ENCODE results near the gene APPL2.

The APPL2 gene
- 24.4 to 98.9 (median 49.1) reads per million in 9 experiments for total RNA-seq

- peak within 1 kb of the TSS; percentile 85 to 90 for H3K27ac Mint-ChIP-seq
- peaks cover 30 to 48% of the 10 kb centered on the region in 2 donors for H3K4me1 Mint-ChIP-seq (ENCODE audit: low read depth in 2 of 2)
- no peaks in the 10 kb centered on the region for H3K27me3 Mint-ChIP-seq
- DNase-seq (peak; percentile 65 to 67 (median 66)), ATAC-seq (replicated peaks) (peak; percentile 87)
- H3K9me3 Mint-ChIP-seq = no peaks in the 10 kb centered on the region
- H3K4me3 Mint-ChIP-seq = peak within 1 kb of the TSS; percentile 76 to 86
- H3K36me3 Mint-ChIP-seq (ENCODE audit: insufficient read depth) = peaks cover 9% of the 10 kb centered on the region
Observed at GRCh38 chr12:105235732-105236476, at the start of gene APPL2. APPL2 (minus strand) TSS chr12:105236174; CDS start chr12:105236012, 162 bp downstream.

- Mint-ChIP-seq H3K4me1 (ENCODE audit: low read depth in 2 of 2) (no peaks in the 10 kb centered on the region), H3K36me3 (ENCODE audit: insufficient read depth) (no peaks in the 10 kb centered on the region), H3K4me3 (no peak overlapping the region), H3K9me3 (no peaks in the 10 kb centered on the region), H3K27me3 (peaks cover 11 to 16% of the 10 kb centered on the region in 2 donors), H3K27ac (no peak overlapping the region)
- ATAC-seq (replicated peaks) (no peak), DNase-seq (no peak)
Observed at GRCh38 chr12:105285378-105285777, 49.4 kb upstream of the APPL2 start.

DNA sequence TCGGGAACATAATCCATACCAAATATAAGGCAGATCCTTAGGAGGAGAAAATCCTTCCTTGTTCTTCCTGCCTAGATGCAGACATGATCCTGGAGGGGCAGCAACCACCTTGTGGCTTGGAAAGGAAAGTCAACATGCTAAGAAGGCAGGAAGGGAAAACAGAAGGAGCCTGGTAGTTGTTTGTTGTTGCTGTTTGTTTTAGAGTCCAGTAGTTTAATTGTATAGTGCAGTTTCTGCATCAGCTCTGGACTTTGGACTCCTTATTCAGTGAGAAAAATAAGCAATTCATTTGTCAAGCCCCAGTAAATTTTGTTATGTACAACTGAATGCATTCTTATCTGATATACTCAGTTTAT lies 45.7 kb upstream of the APPL2 start:
- Mint-ChIP-seq H3K4me3 (no peak overlapping the region), H3K27me3 (peaks cover 11 to 16% of the 10 kb centered on the region in 2 donors), H3K36me3 (ENCODE audit: insufficient read depth) (no peaks in the 10 kb centered on the region), H3K4me1 (ENCODE audit: low read depth in 2 of 2) (peaks cover 1 to 5% of the 10 kb centered on the region in 2 donors), H3K27ac (no peak overlapping the region), H3K9me3 (no peaks in the 10 kb centered on the region)
- ATAC-seq (replicated peaks) (no peak), DNase-seq (no peak)

- Mint-ChIP-seq H3K4me3 (no peak overlapping the region), H3K4me1 (ENCODE audit: low read depth in 2 of 2) (peaks cover 1 to 5% of the 10 kb centered on the region in 2 donors), H3K36me3 (ENCODE audit: insufficient read depth) (no peaks in the 10 kb centered on the region), H3K9me3 (no peaks in the 10 kb centered on the region), H3K27me3 (peaks cover 8 to 16% of the 10 kb centered on the region in 2 donors), H3K27ac (no peak overlapping the region)
- DNase-seq (no peak), ATAC-seq (replicated peaks) (no peak)
Observed at GRCh38 chr12:105280966-105281693, 45.2 kb upstream of the APPL2 start.

DNA sequence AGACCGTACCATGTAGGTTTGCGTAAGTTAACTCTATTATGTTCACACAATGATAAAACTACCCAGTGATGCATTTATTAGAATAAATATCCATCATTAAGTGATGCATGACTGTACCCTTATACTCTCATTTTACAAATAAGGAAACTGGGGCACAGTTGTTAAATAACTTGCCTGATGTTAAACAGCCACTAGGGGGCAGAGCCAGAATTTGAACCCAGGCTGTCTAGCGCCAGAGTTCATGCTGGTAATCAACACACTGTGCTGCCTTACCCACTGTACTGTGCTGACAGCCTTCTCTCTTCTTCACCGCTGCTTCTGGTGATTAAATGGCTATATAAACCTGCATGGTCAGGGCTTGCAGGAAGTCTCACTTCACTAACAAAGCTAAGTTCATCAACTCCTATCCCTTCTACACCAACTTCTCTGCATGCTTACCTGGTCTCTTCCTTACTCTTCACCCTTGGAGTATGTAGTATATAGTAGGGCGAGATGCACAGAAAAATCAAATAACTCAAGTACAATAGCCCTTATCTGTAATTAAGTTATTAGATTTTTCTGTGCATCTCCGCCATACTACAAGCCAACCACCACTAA lies 43.6 kb upstream of the APPL2 start:
- DNase-seq = peak; percentile 38 to 52 (median 40)
- H3K4me1 Mint-ChIP-seq (ENCODE audit: low read depth in 2 of 2) = peaks cover 1 to 5% of the 10 kb centered on the region in 2 donors
- no peak overlapping the region for H3K27ac Mint-ChIP-seq
- peaks cover 0 to 14% of the 10 kb centered on the region in 2 donors for H3K27me3 Mint-ChIP-seq
- H3K9me3 Mint-ChIP-seq = no peaks in the 10 kb centered on the region
- ATAC-seq (replicated peaks) = peak; percentile 69
- no peaks in the 10 kb centered on the region for H3K36me3 Mint-ChIP-seq (ENCODE audit: insufficient read depth)
- no peak overlapping the region for H3K4me3 Mint-ChIP-seq

DNA sequence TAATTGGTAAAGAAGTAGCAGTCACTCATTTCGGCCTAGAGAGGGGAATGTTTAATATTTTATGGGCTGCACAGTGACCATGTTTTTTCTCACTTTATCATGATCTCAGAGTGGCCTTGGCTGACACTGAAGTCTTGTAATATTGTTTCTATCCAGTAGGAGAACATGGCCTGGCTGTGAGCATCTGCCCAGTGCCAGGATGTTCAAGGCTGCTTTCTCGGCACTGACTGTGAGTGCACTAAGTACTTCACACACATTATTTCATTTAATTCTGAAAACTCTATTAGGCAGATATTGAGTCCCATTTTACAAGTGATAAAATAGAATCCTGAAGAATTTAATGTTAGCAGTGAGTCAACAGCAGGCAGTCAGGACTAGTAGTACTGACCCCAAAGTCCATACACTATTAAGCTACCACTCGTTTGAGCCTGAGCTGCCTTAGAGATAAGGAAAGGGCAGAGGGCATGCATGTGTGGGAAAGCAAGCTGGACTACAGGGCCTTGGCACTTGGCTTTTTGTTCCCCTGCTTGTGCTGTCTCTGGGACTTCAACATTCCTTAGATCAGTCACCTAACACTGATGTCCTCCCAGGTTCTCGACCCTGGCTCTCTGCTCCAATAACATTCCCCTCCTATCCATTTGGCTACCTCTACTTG lies 42.2 kb upstream of the APPL2 start:
- DNase-seq (no peak), ATAC-seq (replicated peaks) (no peak)
- Mint-ChIP-seq H3K9me3 (no peaks in the 10 kb centered on the region), H3K27me3 (peaks cover 0 to under 1% of the 10 kb centered on the region in 2 donors), H3K4me1 (ENCODE audit: low read depth in 2 of 2) (peaks cover 1 to 5% of the 10 kb centered on the region in 2 donors), H3K36me3 (ENCODE audit: insufficient read depth) (no peaks in the 10 kb centered on the region), H3K27ac (no peak overlapping the region), H3K4me3 (no peak overlapping the region)

DNA sequence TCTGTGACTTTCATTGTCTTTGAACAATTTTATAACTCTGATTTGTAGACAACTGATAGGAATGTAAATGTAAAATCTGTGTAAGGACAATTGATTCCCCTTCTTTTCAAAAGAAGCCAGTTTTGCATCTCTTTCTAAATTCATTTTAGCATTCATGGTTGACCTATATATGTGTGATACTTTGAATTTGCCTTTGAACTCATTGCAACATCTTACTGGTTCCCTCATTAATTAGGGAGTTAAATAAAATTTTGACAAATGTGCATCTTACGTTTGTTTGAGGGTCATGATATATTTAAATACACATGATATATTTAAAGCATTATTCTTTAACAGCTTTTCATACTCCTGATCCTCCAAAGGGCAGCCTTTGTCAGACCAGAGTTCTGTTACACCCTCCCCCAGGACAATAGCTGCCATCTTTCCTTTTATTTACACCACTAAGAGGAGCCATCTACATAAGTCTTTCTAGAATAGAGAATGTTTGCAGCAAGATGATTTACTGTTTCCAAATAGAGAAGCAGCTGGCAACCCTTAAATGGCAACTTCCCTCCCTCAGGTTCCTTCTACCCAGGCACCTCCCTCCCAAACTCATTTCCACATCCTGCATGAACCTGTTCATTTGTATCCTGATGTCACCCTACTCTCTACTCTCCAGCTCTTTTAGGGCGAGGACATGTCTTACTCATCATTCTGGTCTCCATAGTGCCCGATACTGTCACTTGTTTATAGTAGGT lies 40.2 kb upstream of the APPL2 start:
- Mint-ChIP-seq H3K4me1 (ENCODE audit: low read depth in 2 of 2) (peaks cover 1 to 7% of the 10 kb centered on the region in 2 donors), H3K36me3 (ENCODE audit: insufficient read depth) (no peaks in the 10 kb centered on the region), H3K27ac (no peak overlapping the region), H3K27me3 (no peaks in the 10 kb centered on the region), H3K9me3 (no peaks in the 10 kb centered on the region), H3K4me3 (no peak overlapping the region)
- no peak for ATAC-seq (replicated peaks)
- DNase-seq = no peak

- no peaks in the 10 kb centered on the region for H3K9me3 Mint-ChIP-seq
- no peak overlapping the region for H3K4me3 Mint-ChIP-seq
- H3K4me1 Mint-ChIP-seq (ENCODE audit: low read depth in 2 of 2) = peaks cover under 1 to 5% of the 10 kb centered on the region in 2 donors
- no peak overlapping the region for H3K27ac Mint-ChIP-seq
- ATAC-seq (replicated peaks) (no peak), DNase-seq (no peak)
- H3K27me3 Mint-ChIP-seq = no peaks in the 10 kb centered on the region
- H3K36me3 Mint-ChIP-seq (ENCODE audit: insufficient read depth) = no peaks in the 10 kb centered on the region
Observed at GRCh38 chr12:105274571-105274970, 38.6 kb upstream of the APPL2 start.

DNA sequence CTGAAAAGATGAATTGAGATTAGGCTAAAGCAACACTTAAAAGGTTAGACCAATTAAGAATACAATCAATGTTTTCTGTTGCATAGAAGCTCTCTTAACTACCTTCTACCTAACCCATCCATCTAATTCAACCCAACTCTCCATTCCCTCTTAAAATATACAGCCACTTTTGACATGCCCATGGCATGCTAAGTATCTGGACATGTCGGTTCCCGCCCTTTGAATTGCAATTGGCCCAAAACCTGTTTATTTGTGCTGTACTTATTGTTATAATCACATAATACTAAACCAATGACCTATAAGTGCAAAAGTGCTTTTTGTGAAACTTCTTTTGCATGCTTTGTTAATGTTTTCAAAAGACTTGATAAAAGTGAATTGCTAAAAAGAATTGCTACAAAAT lies 37.6 kb upstream of the APPL2 start:
- no peak for DNase-seq

GRCh38 chr12:105272814-105273416 lies 36.9 kb upstream of the APPL2 start:
- Mint-ChIP-seq H3K27me3 (no peaks in the 10 kb centered on the region), H3K9me3 (no peaks in the 10 kb centered on the region), H3K4me1 (ENCODE audit: low read depth in 2 of 2) (peaks cover 0 to 3% of the 10 kb centered on the region in 2 donors), H3K36me3 (ENCODE audit: insufficient read depth) (no peaks in the 10 kb centered on the region), H3K27ac (no peak overlapping the region), H3K4me3 (no peak overlapping the region)
- no peak for ATAC-seq (replicated peaks)
- no peak for DNase-seq

More for the DNA sequence above, 37.6 kb upstream of the APPL2 start:
- H3K36me3 Mint-ChIP-seq (ENCODE audit: insufficient read depth) = no peaks in the 10 kb centered on the region
- no peaks in the 10 kb centered on the region for H3K9me3 Mint-ChIP-seq
- H3K4me1 Mint-ChIP-seq (ENCODE audit: low read depth in 2 of 2) = peaks cover 0 to 3% of the 10 kb centered on the region in 2 donors
- H3K27me3 Mint-ChIP-seq = no peaks in the 10 kb centered on the region
- no peak overlapping the region for H3K4me3 Mint-ChIP-seq
- no peak overlapping the region for H3K27ac Mint-ChIP-seq
- no peak for ATAC-seq (replicated peaks)

DNA sequence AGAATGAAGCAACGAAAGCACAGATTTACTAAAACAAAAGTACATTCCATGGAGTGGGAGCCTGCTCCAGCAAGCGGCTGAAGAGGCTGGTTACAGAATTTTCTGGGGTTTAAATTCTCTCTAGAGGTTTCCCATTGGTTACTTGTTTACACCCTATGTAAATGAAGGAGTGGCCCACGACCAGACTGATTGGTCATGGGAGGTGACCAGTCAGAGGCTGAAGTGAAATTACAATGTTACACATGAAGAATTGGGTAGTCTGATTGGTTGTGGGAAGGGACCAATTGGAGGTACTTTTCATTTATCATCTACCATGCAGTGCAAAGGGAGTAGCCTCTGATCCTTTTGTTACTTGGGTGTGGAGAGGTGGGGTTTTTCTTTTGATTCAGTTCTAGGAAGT lies 36.2 kb upstream of the APPL2 start:
- Mint-ChIP-seq H3K4me3 (no peak overlapping the region), H3K27ac (no peak overlapping the region), H3K4me1 (ENCODE audit: low read depth in 2 of 2) (peaks cover 0 to 3% of the 10 kb centered on the region in 2 donors), H3K9me3 (no peaks in the 10 kb centered on the region), H3K36me3 (ENCODE audit: insufficient read depth) (no peaks in the 10 kb centered on the region), H3K27me3 (no peaks in the 10 kb centered on the region)
- no peak for ATAC-seq (replicated peaks)
- no peak for DNase-seq

DNA sequence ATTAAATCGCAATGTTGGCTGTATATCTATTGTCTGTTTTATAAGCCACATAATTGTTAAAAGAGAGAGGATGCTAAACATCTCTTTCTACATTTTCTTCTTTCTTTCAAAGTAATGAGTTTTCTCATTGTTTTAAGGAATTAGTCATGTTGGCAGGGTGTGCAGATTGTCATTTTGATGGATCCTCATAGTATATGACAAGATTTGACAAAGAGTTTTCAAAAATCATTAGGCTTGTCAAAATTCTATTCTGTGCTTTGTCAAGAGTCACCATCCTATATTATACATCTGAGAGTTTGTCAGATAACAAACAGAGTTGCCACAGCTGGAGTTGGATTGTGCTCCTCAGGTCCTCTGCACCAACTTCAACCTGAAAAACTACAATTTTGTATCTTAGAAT lies 35.4 kb upstream of the APPL2 start:
- Mint-ChIP-seq H3K9me3 (no peaks in the 10 kb centered on the region), H3K27ac (no peak overlapping the region), H3K4me1 (ENCODE audit: low read depth in 2 of 2) (peaks cover 0 to 3% of the 10 kb centered on the region in 2 donors), H3K27me3 (no peaks in the 10 kb centered on the region), H3K36me3 (ENCODE audit: insufficient read depth) (no peaks in the 10 kb centered on the region), H3K4me3 (no peak overlapping the region)
- DNase-seq (no peak), ATAC-seq (replicated peaks) (no peak)
